PC-9 (cell line): ENCODE data around the gene RREB1. TPM values are rescaled to one million over a fixed set of nuclear protein-coding genes. Genes with fewer than 3 reads are reported as not detected.

Experiments
- BruUV-seq: library from RNA; stranded (reverse); fragments of 400-500 nt; replicated peaks from 2 replicates; lab custom pipeline; 2021; lab: Mats Ljungman, UMichigan
- CTCF ChIA-PET: fragments of 300-600 bp; sonication (Branson Sonifier 250); formaldehyde crosslinking; loops from one replicate; lab custom pipeline; 2022; ENCODE audit warnings: antibody characterized with exemption; lab: Charles Lee
- POLR2A ChIA-PET: fragments of 300-600 bp; sonication (Branson Sonifier 250); formaldehyde crosslinking; loops from one replicate; lab custom pipeline; 2022; ENCODE audit warnings: antibody characterized with exemption; ENCODE audit not compliant: unreplicated experiment; lab: Charles Lee
- DNase-seq, 2 experiments: peaks; one replicate each; pipeline versions ENCODE4 v3.0.0 to v3.0.0-alpha.2; 2015 to 2022; ENCODE audit warnings: mixed read lengths in 1 of 2
- H2AFZ ChIP-seq: fragments of 200-600 bp; sonication (generic); 2 replicates; pipeline ENCODE4 v1.8.1; 2017; ENCODE audit warnings: antibody characterized with exemption
- H3F3A ChIP-seq: fragments of 200-600 bp; sonication (generic); 2 replicates; pipeline ENCODE4 v1.8.1; 2017; ENCODE audit warnings: antibody characterized with exemption, mild to moderate bottlenecking, low read depth; ENCODE audit not compliant: insufficient read depth
- H3K27ac ChIP-seq: fragments of 200-600 bp; sonication (generic); 2 replicates; pipeline ENCODE4 v1.6.1; 2016; ENCODE audit warnings: mixed run types
- H3K27me3 ChIP-seq: fragments of 200-600 bp; sonication (generic); 2 replicates; pipeline ENCODE4 v1.6.1; 2016; ENCODE audit warnings: low read depth, mixed run types; ENCODE audit not compliant: insufficient read depth
- H3K36me3 ChIP-seq: fragments of 200-600 bp; sonication (generic); 2 replicates; pipeline ENCODE4 v1.6.1; 2016; ENCODE audit warnings: low read depth, mixed run types
- H3K4me1 ChIP-seq: fragments of 200-600 bp; sonication (generic); replicated peaks from 2 replicates; pipeline ENCODE4 v1.6.1; 2016; ENCODE audit warnings: mixed run types; ENCODE audit not compliant: insufficient read depth
- H3K4me2 ChIP-seq: fragments of 200-600 bp; sonication (generic); 2 replicates; pipeline ENCODE4 v1.6.1; 2017; ENCODE audit warnings: mixed run types
- H3K4me3 ChIP-seq: fragments of 200-600 bp; sonication (generic); 2 replicates; pipeline ENCODE4 v1.6.1; 2016; ENCODE audit warnings: mixed run types
- H3K79me2 ChIP-seq: fragments of 200-600 bp; sonication (generic); 2 replicates; pipeline ENCODE4 v1.6.1; 2017; ENCODE audit warnings: low read depth, mixed run types
- H3K9me2 ChIP-seq: fragments of 200-600 bp; sonication (generic); 2 replicates; pipeline ENCODE4 v1.8.1; 2017; ENCODE audit warnings: mild to moderate bottlenecking; ENCODE audit not compliant: insufficient read depth
- H3K9me3 ChIP-seq: fragments of 200-600 bp; sonication (generic); 2 replicates; pipeline ENCODE4 v1.8.1; 2016; ENCODE audit warnings: low read depth; ENCODE audit not compliant: insufficient read depth
- H4K20me1 ChIP-seq: fragments of 200-600 bp; sonication (generic); 2 replicates; pipeline ENCODE4 v1.8.1; 2017; ENCODE audit not compliant: insufficient read depth
- EZH2 ChIP-seq: fragments of 200-600 bp; sonication (generic); IDR thresholded peaks from 2 replicates; pipeline ENCODE4 v1.8.0; 2017; ENCODE audit warnings: antibody characterized with exemption, low read depth
- intact Hi-C: fragments of 100-400 bp; cut with micrococcal nuclease; formaldehyde crosslinking; loops from one replicate; pipeline ENCODE4 v1.10.0; 2022; ENCODE audit not compliant: unreplicated experiment
- total RNA-seq: library from RNA; stranded (reverse); gene quantifications from 2 replicates; pipeline ENCODE4 v1.2.3, GENCODE V29; 2021
- TF ChIP-seq, protein P1 (sequence below): fragments of 200-600 bp; sonication (generic); conservative IDR thresholded peaks from 2 replicates; pipeline ENCODE4 v1.6.1; 2017; ENCODE audit warnings: mixed run types, antibody characterized with exemption, mild to moderate bottlenecking, moderate library complexity

Gene RREB1
- total RNA-seq, 1 experiment from 2014 or later, result 38.4 TPM

GRCh38 chr6:7282097-7282906, 174.5 kb downstream of the RREB1 start:
- CTCF ChIA-PET, result no interaction called here
- H3F3A ChIP-seq, result peaks cover 3% of the 10 kb centered on the region; the same call in 1 of the 2 replicates

GRCh38 chr6:7283676-7284075, 175.9 kb downstream of the RREB1 start:
- Histone ChIP-seq H3K4me3 (no peak overlapping the region), H3K4me1 (no peaks in the 10 kb centered on the region), H4K20me1 (no peaks in the 10 kb centered on the region), H2AFZ (no peak overlapping the region), H3K9me3 (no peaks in the 10 kb centered on the region), H3F3A (peaks cover 3% of the 10 kb centered on the region; the same call in 1 of the 2 replicates), H3K36me3 (peaks cover 6% of the 10 kb centered on the region), H3K9me2 (no peaks in the 10 kb centered on the region), H3K27me3 (no peaks in the 10 kb centered on the region), H3K79me2 (no peaks in the 10 kb centered on the region), H3K4me2 (no peak overlapping the region), H3K27ac (no peak overlapping the region)
- no peak for DNase-seq
- intact Hi-C loops, result no loop called here
- CTCF ChIA-PET, result interaction anchor here (0.6 kb wide), 2 partner anchors 306 to 328 kb away, joined by 3 read pairs; partner anchors contain the start of gene SNRNP48
- no peak for TF ChIP-seq EZH2
- TF ChIP-seq, protein P1, sequence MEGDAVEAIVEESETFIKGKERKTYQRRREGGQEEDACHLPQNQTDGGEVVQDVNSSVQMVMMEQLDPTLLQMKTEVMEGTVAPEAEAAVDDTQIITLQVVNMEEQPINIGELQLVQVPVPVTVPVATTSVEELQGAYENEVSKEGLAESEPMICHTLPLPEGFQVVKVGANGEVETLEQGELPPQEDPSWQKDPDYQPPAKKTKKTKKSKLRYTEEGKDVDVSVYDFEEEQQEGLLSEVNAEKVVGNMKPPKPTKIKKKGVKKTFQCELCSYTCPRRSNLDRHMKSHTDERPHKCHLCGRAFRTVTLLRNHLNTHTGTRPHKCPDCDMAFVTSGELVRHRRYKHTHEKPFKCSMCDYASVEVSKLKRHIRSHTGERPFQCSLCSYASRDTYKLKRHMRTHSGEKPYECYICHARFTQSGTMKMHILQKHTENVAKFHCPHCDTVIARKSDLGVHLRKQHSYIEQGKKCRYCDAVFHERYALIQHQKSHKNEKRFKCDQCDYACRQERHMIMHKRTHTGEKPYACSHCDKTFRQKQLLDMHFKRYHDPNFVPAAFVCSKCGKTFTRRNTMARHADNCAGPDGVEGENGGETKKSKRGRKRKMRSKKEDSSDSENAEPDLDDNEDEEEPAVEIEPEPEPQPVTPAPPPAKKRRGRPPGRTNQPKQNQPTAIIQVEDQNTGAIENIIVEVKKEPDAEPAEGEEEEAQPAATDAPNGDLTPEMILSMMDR, result no peak
- POLR2A ChIA-PET, result no interaction called here
- BruUV-seq, result no TSS peak

More at GRCh38 chr6:7282097-7282906, 174.5 kb downstream of the RREB1 start:
- no peak for DNase-seq
- H3K36me3 ChIP-seq, result no peaks in the 10 kb centered on the region
- no peaks in the 10 kb centered on the region for H4K20me1 ChIP-seq
- no peaks in the 10 kb centered on the region for H3K4me1 ChIP-seq
- no peak overlapping the region for H2AFZ ChIP-seq
- TF ChIP-seq EZH2, result no peak
- TF ChIP-seq, protein P1, result no peak
- no peak overlapping the region for H3K4me2 ChIP-seq
- POLR2A ChIA-PET, result interaction anchor here (0.8 kb wide), 1 partner anchor 1504 kb away, joined by 6 read pairs; no protein-coding TSS in a partner anchor
- H3K27ac ChIP-seq, result no peak overlapping the region
- H3K79me2 ChIP-seq, result no peaks in the 10 kb centered on the region
- H3K9me2 ChIP-seq, result no peaks in the 10 kb centered on the region
- no peaks in the 10 kb centered on the region for H3K9me3 ChIP-seq
- H3K4me3 ChIP-seq, result no peak overlapping the region
- no TSS peak for BruUV-seq
- no peaks in the 10 kb centered on the region for H3K27me3 ChIP-seq
- intact Hi-C loops, result no loop called here

- Histone ChIP-seq H2AFZ (no peak overlapping the region), H3K9me3 (no peaks in the 10 kb centered on the region), H3K27ac (no peak overlapping the region), H3K4me1 (no peaks in the 10 kb centered on the region), H3K27me3 (no peaks in the 10 kb centered on the region), H3K9me2 (no peaks in the 10 kb centered on the region), H3K36me3 (peaks cover 11% of the 10 kb centered on the region), H3K4me2 (no peak overlapping the region), H3K79me2 (no peaks in the 10 kb centered on the region), H4K20me1 (0 out of 2 replicates have a peak, but pooled peaks cover 6% of the 10 kb centered on the region), H3K4me3 (no peak overlapping the region), H3F3A (no peaks in the 10 kb centered on the region; the same call in 1 of the 2 replicates)
- no TSS peak for BruUV-seq
- POLR2A ChIA-PET, result interaction anchor here (0.6 kb wide), 1 partner anchor 257 kb away, joined by 3 read pairs; no protein-coding TSS in a partner anchor
- CTCF ChIA-PET, result no interaction called here
- no peak for DNase-seq
- intact Hi-C loops, result no loop called here
- TF ChIP-seq, protein P1, result no peak
- TF ChIP-seq EZH2, result no peak
These were observed 177.7 kb downstream of the RREB1 start for GRCh38 chr6:7285416-7285815.
